ENCODE data around the gene SCYGR6.

The SCYGR6 gene

GRCh38 chr2:227706859-227707258 is 17.7 kb downstream of the SCYGR6 start:
- no peak overlapping the region for H3K27ac ChIP-seq (ENCODE audit: low read depth, low read length, poor library complexity, severe bottlenecking)
- no peak overlapping the region for H3K4me3 ChIP-seq (ENCODE audit: low read depth, low read length, poor library complexity, severe bottlenecking)
- H3K36me3 ChIP-seq (ENCODE audit: insufficient read depth, low read length), result no peaks in the 10 kb centered on the region
- H3K9me2 ChIP-seq (ENCODE audit: low read depth, low read length), result no peaks in the 10 kb centered on the region
- no peak overlapping the region for H3K4me2 ChIP-seq (ENCODE audit: low read length)
- H3K79me2 ChIP-seq (ENCODE audit: insufficient read depth, low read length), result no peaks in the 10 kb centered on the region
- TF ChIP-seq CTCF (IDR thresholded peaks at IDR 0.05; ENCODE audit: low read length), result no peak
- TF ChIP-seq EZH2 (IDR thresholded peaks at IDR 0.05; ENCODE audit: borderline replicate concordance, low read length), result no peak
- no peaks in the 10 kb centered on the region for H3K9me3 ChIP-seq (ENCODE audit: low read length)
- H3K27me3 ChIP-seq (ENCODE audit: insufficient read depth, low read length), result no peaks in the 10 kb centered on the region
- no peaks in the 10 kb centered on the region for H3F3A ChIP-seq (ENCODE audit: insufficient read depth, low read length)
- H3K4me1 ChIP-seq (ENCODE audit: insufficient read depth, low read length, severe bottlenecking), result no peaks in the 10 kb centered on the region
- H3K9ac ChIP-seq (ENCODE audit: low read length), result no peak overlapping the region
- H2AFZ ChIP-seq (ENCODE audit: low read length), result no peak overlapping the region
- no peaks in the 10 kb centered on the region for H4K20me1 ChIP-seq (ENCODE audit: insufficient read depth, low read length)

GRCh38 chr2:227703961-227704360 is 20.6 kb downstream of the SCYGR6 start:
- H3K4me3 ChIP-seq (ENCODE audit: low read depth, low read length, poor library complexity, severe bottlenecking), result no peak overlapping the region
- no peaks in the 10 kb centered on the region for H3K36me3 ChIP-seq (ENCODE audit: insufficient read depth, low read length)
- H3K27ac ChIP-seq (ENCODE audit: low read depth, low read length, poor library complexity, severe bottlenecking), result no peak overlapping the region
- H3K9me3 ChIP-seq (ENCODE audit: low read length), result no peaks in the 10 kb centered on the region
- no peak overlapping the region for H2AFZ ChIP-seq (ENCODE audit: low read length)
- H3K27me3 ChIP-seq (ENCODE audit: insufficient read depth, low read length), result no peaks in the 10 kb centered on the region; the same call in 1 of the 2 replicates
- H3K4me2 ChIP-seq (ENCODE audit: low read length), result no peak overlapping the region
- H3K79me2 ChIP-seq (ENCODE audit: insufficient read depth, low read length), result no peaks in the 10 kb centered on the region
- H3K9ac ChIP-seq (ENCODE audit: low read length), result no peak overlapping the region
- H3K4me1 ChIP-seq (ENCODE audit: insufficient read depth, low read length, severe bottlenecking), result no peaks in the 10 kb centered on the region
- H4K20me1 ChIP-seq (ENCODE audit: insufficient read depth, low read length), result no peaks in the 10 kb centered on the region
- H3F3A ChIP-seq (ENCODE audit: insufficient read depth, low read length), result no peaks in the 10 kb centered on the region
- H3K9me2 ChIP-seq (ENCODE audit: low read depth, low read length), result no peaks in the 10 kb centered on the region
- no peak for TF ChIP-seq CTCF (IDR thresholded peaks at IDR 0.05; ENCODE audit: low read length)
- no peak for TF ChIP-seq EZH2 (IDR thresholded peaks at IDR 0.05; ENCODE audit: borderline replicate concordance, low read length)

- H3K9ac ChIP-seq (ENCODE audit: low read length), result no peak overlapping the region
- H3K27ac ChIP-seq (ENCODE audit: low read depth, low read length, poor library complexity, severe bottlenecking), result no peak overlapping the region
- no peaks in the 10 kb centered on the region for H3K4me1 ChIP-seq (ENCODE audit: insufficient read depth, low read length, severe bottlenecking)
- no peaks in the 10 kb centered on the region for H4K20me1 ChIP-seq (ENCODE audit: insufficient read depth, low read length)
- H3K4me2 ChIP-seq (ENCODE audit: low read length), result no peak overlapping the region
- H2AFZ ChIP-seq (ENCODE audit: low read length), result no peak overlapping the region
- no peaks in the 10 kb centered on the region for H3K9me3 ChIP-seq (ENCODE audit: low read length)
- H3K27me3 ChIP-seq (ENCODE audit: insufficient read depth, low read length), result no peaks in the 10 kb centered on the region; the same call in 1 of the 2 replicates
- H3K36me3 ChIP-seq (ENCODE audit: insufficient read depth, low read length), result no peaks in the 10 kb centered on the region
- H3K9me2 ChIP-seq (ENCODE audit: low read depth, low read length), result no peaks in the 10 kb centered on the region
- no peaks in the 10 kb centered on the region for H3F3A ChIP-seq (ENCODE audit: insufficient read depth, low read length)
- H3K4me3 ChIP-seq (ENCODE audit: low read depth, low read length, poor library complexity, severe bottlenecking), result no peak overlapping the region
- TF ChIP-seq CTCF (IDR thresholded peaks at IDR 0.05; ENCODE audit: low read length), result no peak
- TF ChIP-seq EZH2 (IDR thresholded peaks at IDR 0.05; ENCODE audit: borderline replicate concordance, low read length), result no peak
- no peaks in the 10 kb centered on the region for H3K79me2 ChIP-seq (ENCODE audit: insufficient read depth, low read length)
These were observed 21.3 kb downstream of the SCYGR6 start for GRCh38 chr2:227703280-227703732.

All from OCI-LY1 (cell line).